ENCODE results near the gene NPIPA3.
"Not testable (repeated sequence)": the region's sequence is repeated elsewhere in the genome, so short reads cannot be mapped to it uniquely, and the experiment has no call there.

The NPIPA3 gene

DNA sequence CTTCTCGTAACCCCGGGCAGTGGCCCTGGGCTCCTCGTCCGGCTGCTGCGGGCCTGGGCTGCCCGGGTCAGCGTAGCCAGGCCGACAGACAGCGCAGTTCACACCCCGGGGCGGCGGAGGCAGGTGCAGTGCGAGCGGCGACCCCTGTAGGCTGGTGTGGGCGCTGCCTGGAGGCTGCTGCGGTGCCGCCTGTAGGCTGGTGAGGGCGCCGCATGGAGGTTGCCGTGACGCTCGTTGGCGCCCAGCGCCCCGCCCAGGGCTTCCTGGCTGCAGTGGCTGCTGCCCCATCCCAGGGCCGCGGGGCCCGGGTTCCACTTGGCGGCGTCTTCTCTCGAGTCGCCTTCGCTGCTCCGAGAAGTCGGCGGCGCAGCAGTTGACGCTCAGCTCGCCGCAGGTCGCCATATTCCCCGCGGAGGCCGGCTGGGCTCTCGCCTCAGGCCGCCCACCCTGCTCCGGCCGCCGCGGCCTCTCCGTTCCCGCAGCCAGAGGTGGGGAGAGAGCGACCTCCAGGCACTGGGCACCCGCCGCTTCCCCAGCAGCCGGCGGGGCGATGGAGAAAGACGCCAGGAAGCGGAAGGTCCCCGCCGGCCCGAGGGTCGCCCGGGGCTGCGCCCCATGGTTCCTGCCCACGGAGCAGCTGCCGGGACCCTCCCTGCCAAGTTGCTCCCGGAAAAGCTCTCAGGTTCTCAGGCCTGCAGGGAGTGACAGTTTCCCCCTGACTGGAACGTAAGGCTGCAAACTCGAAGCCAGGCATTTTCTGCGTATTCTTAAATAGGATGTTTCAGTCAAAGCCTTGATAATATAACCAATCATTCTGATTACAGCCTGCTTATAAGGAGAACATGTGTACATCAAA lies at the start of gene NPIPA3:
TSS of gene NPIPA3 (plus strand) at position 256 of the 856 bp plus-strand sequence. CDS start 5,533 bp downstream, outside the sequence.
- not testable (repeated sequence) for DNase-seq (ENCODE audit: low read depth in 3 of 3, low spot score in 1 of 3)

DNA sequence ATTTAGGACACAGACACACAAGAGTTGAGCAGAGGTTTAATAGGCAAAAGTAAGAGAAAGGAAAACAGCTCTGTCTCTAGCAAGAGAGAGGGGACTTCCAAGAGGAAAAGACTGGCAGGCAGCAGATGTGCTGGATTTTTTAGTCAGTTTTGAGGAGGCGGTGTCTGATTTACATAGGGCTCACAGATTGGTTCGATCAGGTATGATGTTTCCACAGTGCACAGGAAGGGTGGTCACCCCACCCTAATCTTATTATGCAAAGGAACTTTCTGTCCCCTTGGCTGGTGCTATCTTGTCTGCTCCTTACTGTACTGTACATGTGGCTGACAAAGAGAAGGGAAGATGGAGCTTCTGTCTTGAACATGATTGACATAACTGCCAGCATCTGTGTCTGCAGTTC lies 45.1 kb upstream of the NPIPA3 start:
- DNase-seq (ENCODE audit: low read depth in 3 of 3, low spot score in 1 of 3) = no peak

DNA sequence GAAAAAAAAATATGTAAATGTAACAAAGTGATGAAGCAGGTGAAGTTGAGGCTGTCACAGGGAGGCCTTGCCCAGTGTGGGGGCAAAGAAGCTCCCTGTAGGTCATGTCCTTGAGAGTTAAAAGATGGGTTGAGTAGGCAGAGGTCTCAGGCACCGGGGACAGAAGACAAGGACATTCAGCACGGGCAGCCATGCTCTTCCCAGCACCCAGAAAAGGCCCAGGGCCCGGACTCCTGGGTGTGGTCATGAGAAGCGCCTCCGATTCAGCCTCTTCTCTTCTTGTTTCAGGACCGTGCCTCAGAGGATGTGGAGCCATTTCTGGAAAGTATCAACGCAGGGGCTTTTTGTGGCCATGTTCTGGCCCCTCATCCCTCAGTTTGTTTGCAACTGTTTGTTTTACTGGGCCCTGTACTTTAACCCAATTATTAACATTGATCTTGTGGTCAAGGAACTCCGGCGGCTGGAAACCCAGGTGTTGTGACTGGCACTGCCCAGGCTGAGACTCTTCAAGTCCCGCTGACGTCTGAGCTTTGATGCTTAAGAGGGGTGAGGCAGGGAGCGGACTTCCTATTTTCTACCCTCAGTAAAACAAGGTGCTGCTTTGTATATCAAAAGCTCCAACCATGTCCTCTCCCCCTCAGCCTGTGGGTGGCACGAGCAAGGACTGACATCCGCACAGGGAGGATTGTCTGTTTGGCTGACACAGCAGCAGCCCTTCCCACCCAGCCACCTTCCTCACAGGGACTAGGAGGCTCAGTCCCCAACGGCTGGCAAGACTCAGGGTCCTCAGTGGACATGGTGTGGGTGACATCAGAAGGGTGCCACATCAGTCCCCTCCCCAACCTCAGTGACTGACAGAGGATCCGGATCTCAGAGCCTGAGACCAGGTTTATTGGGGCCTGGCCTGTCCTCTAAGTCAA lies 35.6 kb upstream of the NPIPA3 start:
- DNase-seq (ENCODE audit: low read depth in 3 of 3, low spot score in 1 of 3) = no peak

DNA sequence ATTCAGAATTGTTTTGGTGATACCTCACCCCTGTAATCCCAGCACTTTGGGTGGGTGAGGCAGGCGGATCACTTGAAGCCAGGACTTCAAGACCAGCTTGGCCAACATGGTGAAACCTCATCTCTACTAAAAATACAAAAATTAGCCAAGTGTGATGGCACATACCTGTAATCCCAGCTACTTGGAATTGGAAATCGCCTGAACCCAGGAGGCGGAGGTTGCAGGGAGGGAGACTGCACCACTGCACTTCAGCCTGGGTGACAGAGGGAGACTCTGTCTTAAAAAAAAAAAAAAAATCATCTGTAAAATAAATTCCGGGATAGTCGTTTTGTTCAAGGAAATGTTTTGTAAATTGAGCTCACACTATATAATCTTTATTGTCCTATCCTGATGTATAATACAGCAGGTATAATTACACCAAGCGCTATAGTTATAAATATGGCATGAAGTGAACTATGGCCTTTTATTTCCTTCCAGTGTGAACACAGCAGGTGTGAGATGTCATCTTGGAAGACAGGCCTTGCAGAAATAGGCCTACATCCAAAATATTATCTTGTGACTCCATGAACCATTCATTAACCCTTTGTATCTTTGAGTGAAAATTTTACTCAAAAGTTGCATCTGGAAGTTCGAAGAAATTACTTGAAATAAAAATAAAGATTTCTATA lies 34.5 kb upstream of the NPIPA3 start:
- DNase-seq (ENCODE audit: low read depth in 3 of 3, low spot score in 1 of 3) = no peak

GRCh38 chr16:14669776-14670175 lies 33.4 kb upstream of the NPIPA3 start:
- no peak for DNase-seq (ENCODE audit: low read depth in 3 of 3, low spot score in 1 of 3)

GRCh38 chr16:14672403-14672971 lies 30.7 kb upstream of the NPIPA3 start:
- DNase-seq (ENCODE audit: low read depth in 3 of 3, low spot score in 1 of 3) = no peak

GRCh38 chr16:14676633-14677032 lies 26.6 kb upstream of the NPIPA3 start:
- DNase-seq (ENCODE audit: low read depth in 3 of 3, low spot score in 1 of 3) = no peak

GRCh38 chr16:14677627-14678026 lies 25.6 kb upstream of the NPIPA3 start:
- no peak for DNase-seq (ENCODE audit: low read depth in 3 of 3, low spot score in 1 of 3)

DNA sequence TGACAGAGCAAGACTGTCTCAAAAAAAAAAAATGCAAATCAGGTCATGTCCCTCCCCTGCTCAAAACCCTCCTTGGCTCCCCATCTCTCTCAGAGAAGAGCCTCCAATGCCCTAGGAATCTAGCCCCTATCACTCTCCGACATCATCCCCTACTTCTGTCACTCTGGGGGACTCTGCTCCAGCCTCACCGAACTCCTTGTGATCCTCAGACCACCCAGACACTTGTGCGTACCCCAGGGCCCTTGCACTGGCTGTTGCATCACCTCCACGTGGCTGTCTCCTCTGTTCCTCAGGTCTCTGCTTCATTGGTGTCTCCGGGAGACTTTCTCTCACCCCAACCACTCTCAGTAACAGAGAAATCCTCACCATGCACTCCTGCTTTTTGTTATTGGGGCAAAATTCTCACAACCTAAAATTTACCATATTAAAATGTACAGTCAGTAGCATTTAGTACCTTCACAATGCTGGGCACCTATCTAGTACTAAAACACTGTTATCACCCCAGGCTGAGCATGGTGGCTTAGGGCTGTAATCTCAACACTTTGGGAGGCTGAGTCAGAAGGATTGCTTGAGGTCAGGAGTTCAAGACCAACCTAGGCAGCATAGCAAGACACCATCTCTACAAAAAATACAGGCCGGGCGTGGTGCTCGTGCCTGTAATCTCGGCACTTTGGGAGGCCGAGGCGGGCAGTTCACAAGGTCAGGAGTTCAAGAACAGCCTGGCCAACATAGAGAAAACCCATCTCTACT lies 24.3 kb upstream of the NPIPA3 start:
- DNase-seq (ENCODE audit: low read depth in 3 of 3, low spot score in 1 of 3) = no peak

DNA sequence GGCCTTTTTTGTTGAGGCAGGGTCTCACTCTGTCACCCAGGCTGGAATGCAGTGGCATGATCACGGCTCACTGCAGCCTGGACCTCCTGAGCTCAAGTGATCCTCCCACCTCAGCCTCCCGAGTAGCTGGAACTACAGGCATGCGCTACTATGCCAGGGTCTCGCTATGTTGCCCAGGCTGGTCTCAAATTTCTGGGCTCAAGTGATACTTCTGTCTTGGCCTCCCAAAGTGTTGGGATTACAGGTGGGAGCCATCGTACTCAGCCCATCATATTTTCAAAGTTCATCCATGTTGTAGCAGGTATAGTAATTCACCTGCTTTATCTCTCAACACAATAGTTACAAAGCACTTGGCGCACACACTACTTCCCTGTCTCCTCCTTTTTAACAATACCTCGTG lies 22.8 kb upstream of the NPIPA3 start:
- not testable (repeated sequence) for DNase-seq (ENCODE audit: low read depth in 3 of 3, low spot score in 1 of 3)

DNA sequence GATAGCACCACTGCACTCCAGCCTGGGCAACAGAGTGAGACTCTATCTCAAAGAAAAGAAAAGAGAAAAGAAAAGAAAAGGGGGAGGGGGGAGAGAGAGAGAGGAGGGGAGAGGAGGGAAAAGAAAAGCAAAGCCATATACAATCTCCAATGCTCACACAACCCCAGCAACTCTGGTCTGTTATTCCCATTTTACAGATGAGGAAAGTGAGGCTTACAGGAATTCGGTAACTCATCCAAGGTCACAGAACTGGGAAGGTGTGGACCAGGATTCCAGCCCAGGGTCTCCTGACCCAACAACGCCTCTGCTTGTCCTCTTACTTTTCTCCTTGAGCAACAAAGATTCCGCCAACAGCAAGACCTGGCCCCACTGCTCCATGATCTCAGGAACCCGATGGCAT lies 22.1 kb upstream of the NPIPA3 start:
- DNase-seq (ENCODE audit: low read depth in 3 of 3, low spot score in 1 of 3) = no peak

DNA sequence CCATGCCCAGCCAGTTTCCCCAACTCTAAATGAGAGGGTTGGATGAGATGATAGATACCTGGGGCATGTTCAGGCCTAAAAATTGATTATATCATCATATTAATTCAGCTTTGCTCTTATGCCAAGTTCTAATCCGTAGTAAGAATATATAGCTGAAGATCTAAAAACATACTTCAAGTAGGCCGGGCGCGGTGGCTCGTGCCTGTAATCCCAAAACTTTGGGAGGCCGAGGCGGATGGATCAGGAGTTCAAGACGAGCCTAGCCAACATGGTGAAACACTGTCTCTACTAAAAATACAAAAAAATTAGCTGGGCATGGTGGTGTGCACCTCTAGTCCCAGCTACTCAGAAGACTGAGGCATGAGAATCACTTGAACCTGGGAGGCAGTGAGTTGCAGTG lies 21.1 kb upstream of the NPIPA3 start:
- DNase-seq (ENCODE audit: low read depth in 3 of 3, low spot score in 1 of 3) = no peak

DNA sequence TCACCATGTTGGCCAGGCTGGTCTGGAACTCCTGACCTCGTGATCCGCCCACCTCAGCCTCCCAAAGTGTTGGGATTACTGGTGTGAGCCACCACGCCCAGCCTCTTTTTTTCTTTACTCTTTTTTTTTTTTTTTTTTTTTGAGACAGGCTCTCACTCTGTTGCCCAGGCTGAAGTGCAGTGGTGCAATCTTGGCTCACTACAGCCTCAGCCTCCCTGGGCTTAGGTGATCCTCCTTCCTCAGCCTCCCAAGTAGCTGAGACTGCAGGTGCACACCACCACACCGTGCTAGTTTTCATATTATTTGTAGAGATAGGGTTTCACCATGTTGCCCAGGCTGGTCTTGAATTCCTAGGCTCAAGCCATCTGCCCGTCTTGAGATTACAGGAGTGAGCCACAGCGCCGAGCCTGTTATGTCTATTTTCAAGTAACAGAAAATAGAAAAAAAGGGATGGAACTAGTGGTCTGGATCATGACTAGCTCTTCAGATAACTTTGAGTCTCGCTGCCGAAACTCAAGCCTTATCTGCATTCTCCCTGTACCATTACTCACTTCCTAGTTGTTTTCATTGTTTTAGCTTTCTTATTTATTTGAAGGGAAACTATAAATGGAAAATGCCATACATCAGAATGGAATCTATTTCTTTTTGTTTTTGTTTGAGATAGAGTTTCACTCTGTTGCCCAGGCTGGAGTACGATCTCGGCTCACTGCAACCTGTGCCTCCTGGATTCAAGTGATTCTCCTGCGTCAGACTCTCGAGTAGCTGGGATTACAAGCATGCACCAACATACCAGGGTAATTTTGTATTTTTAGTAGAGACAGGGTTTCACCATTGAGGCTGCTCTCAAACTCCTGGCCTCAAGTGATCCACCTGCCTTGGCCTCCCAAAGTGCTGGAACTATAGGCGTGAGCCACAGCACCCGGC lies 17.1 kb upstream of the NPIPA3 start:
- not testable (repeated sequence) for DNase-seq (ENCODE audit: low read depth in 3 of 3, low spot score in 1 of 3)

DNA sequence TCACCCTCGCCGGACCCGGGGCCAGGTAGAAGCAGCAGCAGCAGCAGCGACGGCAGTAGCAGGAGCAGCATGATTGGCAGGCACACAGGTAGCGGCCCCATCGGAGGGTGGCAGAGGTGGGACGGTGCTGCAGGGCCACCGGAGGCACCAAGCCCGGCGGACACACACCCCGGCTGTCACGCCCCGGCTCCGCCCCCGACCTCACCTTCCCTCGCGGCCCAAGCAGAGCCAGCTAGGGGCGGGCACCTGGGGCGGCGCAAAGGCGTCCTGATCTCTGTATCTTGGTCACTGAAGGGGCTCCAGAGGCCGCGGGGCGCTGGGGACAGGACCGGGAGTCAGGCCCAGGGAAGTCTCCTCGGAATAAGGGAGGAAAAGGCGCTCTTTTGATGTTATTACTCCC lies 9.1 kb upstream of the NPIPA3 start, which contains the start of gene PLA2G10:
TSS of gene PLA2G10 (minus strand) at position 180 of the 400 bp plus-strand sequence. CDS start at position 101, 79 bp downstream.
- not testable (repeated sequence) for DNase-seq (ENCODE audit: low read depth in 3 of 3, low spot score in 1 of 3)

GRCh38 chr16:14701859-14702258 lies 1.4 kb upstream of the NPIPA3 start:
- DNase-seq (ENCODE audit: low read depth in 3 of 3, low spot score in 1 of 3) = not testable (repeated sequence)

DNA sequence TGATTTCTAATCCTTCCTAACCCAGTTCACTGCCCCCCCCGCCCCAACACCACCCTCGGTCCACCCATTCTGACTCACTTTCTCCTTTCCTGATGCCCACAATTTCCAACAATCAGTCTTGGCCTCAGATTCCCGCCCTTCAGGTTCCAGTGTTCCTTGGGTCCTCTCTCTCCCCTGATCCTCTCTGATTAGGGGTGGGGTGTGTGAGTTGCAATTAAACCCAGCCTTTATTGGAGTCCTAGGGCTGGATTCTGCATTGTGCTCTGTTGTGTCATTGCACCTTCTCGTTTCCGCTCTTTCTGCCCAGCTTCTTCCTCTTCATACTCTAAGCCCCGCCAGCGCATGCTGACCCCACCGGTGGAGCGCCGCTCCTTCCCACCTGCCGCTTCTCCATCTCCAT lies 539 bp upstream of the NPIPA3 start:
- DNase-seq (ENCODE audit: low read depth in 3 of 3, low spot score in 1 of 3) = not testable (repeated sequence)

- not testable (repeated sequence) for DNase-seq (ENCODE audit: low read depth in 3 of 3, low spot score in 1 of 3)
Observed at GRCh38 chr16:14733233-14733632, 30.0 kb downstream of the NPIPA3 start.

DNA sequence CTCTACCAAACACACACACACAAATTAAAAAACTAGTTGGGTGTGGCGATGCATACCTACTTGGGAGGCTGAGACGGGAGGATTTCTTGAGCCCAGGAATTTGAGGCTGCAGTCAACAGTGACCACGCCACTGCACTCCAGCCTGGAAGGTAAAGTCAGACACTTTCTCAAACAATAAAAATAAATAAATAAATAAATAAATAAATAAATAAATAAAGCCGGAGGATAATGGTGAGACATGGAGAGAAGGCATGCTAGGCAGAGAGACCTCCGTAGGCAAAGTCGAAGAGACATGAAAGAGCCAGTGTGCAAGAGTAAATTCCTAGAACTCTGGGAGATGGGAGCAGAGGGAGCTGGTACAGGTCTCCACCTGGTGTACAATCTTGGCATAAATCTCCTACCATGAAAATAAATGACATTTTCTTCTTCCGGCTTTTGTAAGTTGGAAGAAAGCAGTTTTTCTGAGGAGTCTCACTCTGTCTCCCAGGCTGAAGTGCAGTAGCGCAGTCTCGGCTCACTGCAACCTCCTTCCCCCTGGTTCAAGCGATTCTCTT lies 37.7 kb downstream of the NPIPA3 start:
- not testable (repeated sequence) for DNase-seq (ENCODE audit: low read depth in 3 of 3, low spot score in 1 of 3)

DNA sequence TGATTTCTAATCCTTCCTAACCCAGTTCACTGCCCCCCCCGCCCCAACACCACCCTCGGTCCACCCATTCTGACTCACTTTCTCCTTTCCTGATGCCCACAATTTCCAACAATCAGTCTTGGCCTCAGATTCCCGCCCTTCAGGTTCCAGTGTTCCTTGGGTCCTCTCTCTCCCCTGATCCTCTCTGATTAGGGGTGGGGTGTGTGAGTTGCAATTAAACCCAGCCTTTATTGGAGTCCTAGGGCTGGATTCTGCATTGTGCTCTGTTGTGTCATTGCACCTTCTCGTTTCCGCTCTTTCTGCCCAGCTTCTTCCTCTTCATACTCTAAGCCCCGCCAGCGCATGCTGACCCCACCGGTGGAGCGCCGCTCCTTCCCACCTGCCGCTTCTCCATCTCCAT lies 38.6 kb downstream of the NPIPA3 start:
- not testable (repeated sequence) for DNase-seq (ENCODE audit: low read depth in 3 of 3, low spot score in 1 of 3)

Data from stimulated activated CD4-positive, alpha-beta T cell treated with anti-CD3 and anti-CD28 coated beads, TNF-alpha, amount 100 ng/mL, for 1 hour (primary cell).